Measurements from ENCODE around the gene GOLGA3. TPM values are rescaled to one million over a fixed set of nuclear protein-coding genes. Genes with fewer than 3 reads are reported as not detected.

GOLGA3 gene
- total RNA-seq, 1 donor from 2014 or later = 68.1 TPM

DNA sequence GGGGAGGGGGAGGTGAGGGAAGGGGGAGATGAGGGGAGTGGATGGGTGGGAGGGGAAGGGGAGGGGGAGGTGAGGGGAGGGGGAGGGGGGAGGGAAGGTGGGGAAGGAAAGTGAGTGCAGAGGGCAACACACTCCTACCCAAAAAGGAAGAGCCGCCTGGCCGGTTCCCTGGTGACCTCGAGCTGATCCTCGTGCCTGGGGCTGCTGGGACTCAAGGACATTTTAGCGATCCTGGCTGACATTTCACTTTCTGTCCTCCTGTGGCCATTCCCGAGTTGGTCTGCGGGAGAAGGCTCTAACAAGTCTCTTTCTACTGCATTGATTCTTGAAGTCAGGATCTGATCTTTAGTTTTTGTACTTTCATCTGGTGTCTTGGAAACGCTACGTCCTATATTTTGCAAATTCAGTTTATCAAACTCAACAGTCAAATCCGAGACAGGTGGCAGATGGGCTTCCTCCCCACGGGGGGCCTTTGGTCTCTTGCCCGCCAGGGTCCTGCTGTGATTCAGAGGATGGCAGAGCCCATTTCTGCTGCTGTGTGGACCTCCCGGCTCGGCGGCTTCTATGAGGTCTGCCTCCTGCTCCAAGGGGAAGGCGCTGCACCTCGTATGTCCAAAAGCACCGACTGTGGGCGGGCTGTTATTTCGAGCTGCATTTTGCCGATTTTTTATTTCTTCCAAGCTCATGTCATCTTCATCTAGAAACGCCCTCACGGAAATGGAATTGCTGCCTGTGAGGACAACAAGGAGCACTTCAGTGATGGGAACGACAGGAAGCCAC, 98.9 kb downstream of the GOLGA3 start:
- intact Hi-C loops (cut with micrococcal nuclease) = no loop called here
- no peaks in the 10 kb centered on the region for H3K27me3 Mint-ChIP-seq
- peaks cover 4% of the 10 kb centered on the region for H3K4me1 Mint-ChIP-seq
- H3K9me3 Mint-ChIP-seq = no peaks in the 10 kb centered on the region
- peaks cover 81% of the 10 kb centered on the region for H3K36me3 Mint-ChIP-seq (ENCODE audit: low read depth)
- DNase-seq = no peak
- no peak overlapping the region for H3K4me3 Mint-ChIP-seq
- peak overlapping the region; percentile 45 for H3K27ac Mint-ChIP-seq

DNA sequence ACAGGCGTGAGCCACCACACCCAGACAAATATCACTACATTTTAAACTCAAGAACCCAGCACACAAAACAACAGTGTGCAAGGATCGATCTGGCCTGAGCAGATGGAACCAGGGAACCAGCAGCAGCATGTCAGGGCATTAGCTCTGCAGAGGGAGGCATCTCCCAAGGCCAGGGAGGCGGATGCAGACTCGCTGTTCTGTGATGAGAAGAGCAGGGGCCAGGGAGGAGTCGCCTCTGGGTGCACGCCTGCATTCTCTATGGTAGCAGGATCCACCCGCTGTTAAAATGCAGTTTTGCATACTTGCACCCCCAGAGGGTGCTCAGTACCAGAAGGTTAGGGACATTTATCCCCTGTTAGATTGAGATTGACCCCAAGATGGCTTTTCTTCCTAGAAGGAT, 100.2 kb downstream of the GOLGA3 start:
- no peak for DNase-seq
- Mint-ChIP-seq H3K9me3 (no peaks in the 10 kb centered on the region), H3K4me3 (no peak overlapping the region), H3K27ac (no peak overlapping the region), H3K27me3 (no peaks in the 10 kb centered on the region), H3K36me3 (ENCODE audit: low read depth) (peaks cover 80% of the 10 kb centered on the region), H3K4me1 (peaks cover 7% of the 10 kb centered on the region)
- intact Hi-C loops (cut with micrococcal nuclease) = no loop called here

DNA sequence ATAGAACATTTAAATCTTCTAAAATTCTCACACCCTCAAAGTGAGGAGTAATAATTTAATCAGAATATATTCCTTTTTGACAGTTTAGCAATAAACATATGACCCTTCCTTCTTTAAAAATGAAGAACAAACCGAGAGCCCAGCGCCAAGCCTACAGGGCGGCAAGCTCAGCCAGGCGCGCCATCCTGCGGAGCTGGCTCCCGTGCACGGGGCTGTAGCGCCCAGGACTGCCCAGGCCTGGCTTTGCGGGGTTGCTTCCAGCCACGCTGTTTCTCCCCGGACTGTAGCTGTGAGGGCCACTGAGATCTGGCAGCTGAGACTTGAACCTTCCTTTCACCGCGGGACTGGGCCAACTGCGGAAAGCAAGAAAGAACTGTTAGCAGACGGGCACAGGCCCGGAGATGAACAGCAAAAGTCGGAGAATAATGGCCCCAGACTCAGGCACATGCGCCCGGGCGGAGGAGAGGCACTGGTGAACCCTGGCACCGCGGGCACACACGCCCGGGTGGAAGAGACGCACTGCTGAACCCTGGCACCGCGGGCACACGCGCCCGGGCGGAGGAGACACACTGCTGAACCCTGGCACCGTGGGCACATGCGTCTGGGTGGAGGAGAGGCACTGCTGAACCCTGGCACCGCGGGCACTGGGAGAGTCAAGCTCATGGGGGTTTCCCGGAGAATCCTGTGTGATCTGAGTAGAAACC, 101.4 kb downstream of the GOLGA3 start:
- no peak for DNase-seq
- H3K9me3 Mint-ChIP-seq = no peaks in the 10 kb centered on the region
- peaks cover 7% of the 10 kb centered on the region for H3K4me1 Mint-ChIP-seq
- H3K27ac Mint-ChIP-seq = no peak overlapping the region
- H3K27me3 Mint-ChIP-seq = no peaks in the 10 kb centered on the region
- intact Hi-C loops (cut with micrococcal nuclease) = no loop called here
- H3K4me3 Mint-ChIP-seq = no peak overlapping the region
- H3K36me3 Mint-ChIP-seq (ENCODE audit: low read depth) = peaks cover 76% of the 10 kb centered on the region

DNA sequence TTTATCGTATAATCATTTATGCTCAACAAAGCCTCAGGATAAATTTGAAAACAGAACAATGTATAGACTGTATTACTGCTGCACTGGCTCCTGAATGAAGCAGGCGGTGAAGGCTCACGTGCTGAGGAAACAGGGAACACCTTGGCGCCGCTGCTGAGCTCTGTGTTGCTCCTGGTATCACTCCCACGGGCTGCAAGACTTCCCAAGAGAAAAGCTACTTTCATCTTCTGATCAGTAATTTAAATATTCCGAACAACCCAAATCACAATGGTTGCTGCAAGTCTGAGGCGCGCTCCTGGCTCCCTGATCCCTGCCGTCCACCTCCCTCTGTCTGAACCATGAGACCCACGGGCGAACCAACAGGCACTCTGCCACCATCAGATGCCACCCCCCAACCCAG, 102.3 kb downstream of the GOLGA3 start:
- Mint-ChIP-seq H3K4me3 (no peak overlapping the region), H3K27me3 (no peaks in the 10 kb centered on the region), H3K36me3 (ENCODE audit: low read depth) (peaks cover 73% of the 10 kb centered on the region), H3K4me1 (peaks cover 7% of the 10 kb centered on the region), H3K27ac (no peak overlapping the region), H3K9me3 (no peaks in the 10 kb centered on the region)
- intact Hi-C loops (cut with micrococcal nuclease) = no loop called here
- no peak for DNase-seq

DNA sequence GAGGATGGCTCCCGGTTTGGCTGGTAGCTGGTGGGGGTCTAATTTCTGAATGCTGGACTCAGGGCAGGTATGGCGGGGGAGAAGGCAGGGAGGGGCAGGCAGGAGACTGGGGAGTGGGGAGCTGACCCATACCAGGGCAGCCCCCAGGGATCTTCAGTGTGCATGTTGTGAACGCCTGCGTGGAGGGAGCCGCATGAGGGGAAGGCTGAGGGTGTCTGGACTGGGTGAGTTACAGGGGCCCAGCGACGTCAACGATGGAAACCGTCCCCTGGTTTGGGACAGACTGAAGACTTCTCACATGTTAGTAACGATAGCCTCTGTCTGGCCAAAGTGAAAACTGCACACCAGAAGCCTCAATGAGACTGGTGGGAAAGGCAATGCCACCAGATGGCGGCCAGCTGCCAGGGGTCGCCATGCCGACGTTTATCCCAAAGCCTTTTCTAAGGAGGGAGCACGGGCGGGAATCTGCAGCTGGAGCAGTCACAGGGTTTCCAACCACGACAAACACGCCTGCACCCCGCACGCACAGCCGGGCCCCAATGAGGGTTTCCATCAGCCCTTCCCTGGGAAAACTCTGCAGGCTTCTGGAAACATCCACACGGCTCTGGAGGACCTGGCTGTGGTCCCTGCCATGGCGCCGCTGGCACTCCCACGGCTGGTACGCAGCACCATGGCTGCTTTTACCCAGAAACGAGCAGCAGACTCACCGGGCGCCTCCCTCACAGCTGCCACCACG, 104.0 kb downstream of the GOLGA3 start:
- intact Hi-C loops (cut with micrococcal nuclease) = no loop called here
- H3K4me3 Mint-ChIP-seq = no peak overlapping the region
- peaks cover 72% of the 10 kb centered on the region for H3K36me3 Mint-ChIP-seq (ENCODE audit: low read depth)
- no peaks in the 10 kb centered on the region for H3K9me3 Mint-ChIP-seq
- no peak for DNase-seq
- H3K27ac Mint-ChIP-seq = no peak overlapping the region
- no peaks in the 10 kb centered on the region for H3K27me3 Mint-ChIP-seq
- peaks cover 3% of the 10 kb centered on the region for H3K4me1 Mint-ChIP-seq

DNA sequence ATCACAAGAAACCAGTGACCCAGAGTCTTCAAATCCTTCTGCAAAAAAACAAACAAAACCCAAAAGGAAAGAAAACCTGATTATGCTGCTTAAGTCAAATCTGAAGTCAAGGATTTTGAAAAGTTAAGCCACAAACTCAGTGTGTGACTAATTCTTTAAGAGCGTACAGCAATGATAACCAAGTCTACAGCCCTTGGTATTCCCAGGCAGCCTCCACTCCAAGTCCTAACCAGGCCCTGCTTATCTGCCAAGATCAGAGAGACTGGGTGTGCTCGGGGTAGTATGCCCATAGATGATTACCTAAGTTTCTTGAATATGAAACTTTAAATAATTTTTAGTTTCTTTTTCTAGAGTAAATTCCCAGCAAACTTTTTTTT, 104.9 kb downstream of the GOLGA3 start:
- H3K27me3 Mint-ChIP-seq = no peaks in the 10 kb centered on the region
- no peaks in the 10 kb centered on the region for H3K9me3 Mint-ChIP-seq
- intact Hi-C loops (cut with micrococcal nuclease) = no loop called here
- peaks cover 3% of the 10 kb centered on the region for H3K4me1 Mint-ChIP-seq
- no peak overlapping the region for H3K27ac Mint-ChIP-seq
- no peak for DNase-seq
- H3K36me3 Mint-ChIP-seq (ENCODE audit: low read depth) = peaks cover 75% of the 10 kb centered on the region
- no peak overlapping the region for H3K4me3 Mint-ChIP-seq

DNA sequence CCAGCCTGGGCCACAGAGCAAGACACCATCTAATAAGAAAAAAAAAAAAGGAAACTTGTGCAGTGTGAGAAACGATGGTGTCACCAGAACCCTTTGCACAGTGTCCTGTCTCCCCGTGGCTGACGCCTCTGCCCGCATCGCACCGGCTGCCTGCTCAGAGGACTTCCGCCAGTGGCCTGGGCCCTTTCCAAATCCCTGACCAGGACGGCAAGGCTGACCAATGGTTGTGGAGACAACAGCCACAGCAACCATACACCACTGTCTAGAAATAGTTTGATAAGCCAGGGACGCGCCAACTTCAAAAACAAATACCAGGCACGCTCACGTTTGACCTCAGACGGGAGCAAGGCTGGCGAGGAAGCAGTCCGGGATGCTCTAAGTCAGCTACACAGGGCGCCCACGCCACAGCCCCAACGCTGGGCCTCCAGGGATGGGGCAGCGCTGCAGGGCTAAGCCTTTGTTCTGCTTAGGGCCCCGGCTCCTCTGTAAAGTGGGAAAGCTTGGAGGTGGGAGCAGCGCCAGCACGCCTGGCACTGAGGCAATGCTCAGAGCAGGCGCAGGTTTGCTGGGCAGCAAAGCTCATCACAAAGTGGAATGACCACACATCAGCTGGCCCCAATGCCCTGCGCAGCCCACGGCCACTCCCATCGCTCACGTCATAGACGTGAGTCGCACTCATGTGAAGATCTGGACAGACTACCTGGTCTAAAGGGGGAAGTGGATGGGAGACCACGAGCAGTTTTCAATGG, 105.5 kb downstream of the GOLGA3 start:
- no peak overlapping the region for H3K27ac Mint-ChIP-seq

DNA sequence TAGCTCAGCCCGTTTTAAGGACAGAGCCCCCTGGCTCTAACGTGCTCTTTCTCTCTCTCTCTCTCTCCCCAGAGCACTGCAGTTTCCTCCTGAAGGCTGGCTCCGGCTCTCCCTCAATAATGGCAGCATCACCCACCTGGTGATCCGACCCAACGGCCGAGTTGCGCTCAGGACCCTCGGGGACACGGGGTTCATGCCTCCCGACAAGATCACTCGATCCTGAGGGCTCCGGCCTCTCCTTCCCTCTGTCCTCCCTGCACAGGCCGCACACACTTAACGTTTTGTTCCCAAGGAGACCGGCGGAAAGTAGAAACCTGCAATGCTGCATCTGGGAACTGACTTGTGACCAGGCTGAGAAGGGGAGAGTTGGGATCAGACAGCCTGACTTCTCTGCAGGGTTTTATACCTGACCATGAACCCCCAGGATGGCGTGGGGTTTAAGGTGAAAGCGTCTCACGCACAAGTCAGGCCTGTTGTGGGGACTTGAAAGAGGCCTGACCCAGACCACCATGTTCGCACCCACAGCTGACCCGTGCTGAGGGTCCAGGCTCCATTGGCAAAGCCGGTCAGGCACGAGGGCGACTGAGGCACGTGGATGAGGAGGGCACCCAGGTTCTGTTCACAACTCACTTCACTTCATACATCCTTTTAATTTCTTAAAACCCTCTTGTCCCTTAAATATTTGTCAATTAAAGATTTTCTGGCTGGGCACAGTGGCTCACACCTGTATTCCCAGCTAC, 107.9 kb downstream of the GOLGA3 start:
- Mint-ChIP-seq H3K27me3 (no peaks in the 10 kb centered on the region), H3K9me3 (no peaks in the 10 kb centered on the region), H3K4me3 (no peak overlapping the region), H3K27ac (peak overlapping the region; percentile 48), H3K36me3 (ENCODE audit: low read depth) (peaks cover 67% of the 10 kb centered on the region), H3K4me1 (peaks cover 3% of the 10 kb centered on the region)
- intact Hi-C loops (cut with micrococcal nuclease) = no loop called here
- DNase-seq = no peak

More for the DNA sequence above, 105.5 kb downstream of the GOLGA3 start:
- intact Hi-C loops (cut with micrococcal nuclease) = no loop called here
- no peaks in the 10 kb centered on the region for H3K9me3 Mint-ChIP-seq
- H3K27me3 Mint-ChIP-seq = no peaks in the 10 kb centered on the region
- H3K4me3 Mint-ChIP-seq = no peak overlapping the region
- peaks cover 3% of the 10 kb centered on the region for H3K4me1 Mint-ChIP-seq
- H3K36me3 Mint-ChIP-seq (ENCODE audit: low read depth) = peaks cover 72% of the 10 kb centered on the region
- no peak for DNase-seq

DNA sequence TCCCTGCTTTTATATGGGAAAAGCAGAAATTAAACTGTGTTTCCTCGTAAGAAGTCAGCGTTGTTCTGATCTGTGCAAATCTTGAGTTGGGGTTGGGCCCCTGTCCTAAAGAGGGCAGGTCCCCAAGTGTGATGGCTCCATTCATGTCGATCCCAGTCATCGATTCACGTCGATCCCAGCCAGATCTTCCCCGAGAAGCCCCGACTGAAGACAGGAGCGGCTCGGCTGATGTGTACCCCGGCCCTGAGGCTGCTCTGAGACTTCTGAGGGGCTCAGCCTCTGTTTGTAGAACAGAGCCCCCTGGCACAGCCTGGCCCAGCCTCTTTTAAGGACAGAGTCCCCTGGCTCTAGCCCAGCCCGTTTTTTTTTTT, 108.7 kb downstream of the GOLGA3 start:
- H3K9me3 Mint-ChIP-seq = no peaks in the 10 kb centered on the region
- intact Hi-C loops (cut with micrococcal nuclease) = no loop called here
- no peaks in the 10 kb centered on the region for H3K27me3 Mint-ChIP-seq
- H3K4me3 Mint-ChIP-seq = no peak overlapping the region
- peaks cover 61% of the 10 kb centered on the region for H3K36me3 Mint-ChIP-seq (ENCODE audit: low read depth)
- peaks cover 3% of the 10 kb centered on the region for H3K4me1 Mint-ChIP-seq
- DNase-seq = no peak
- H3K27ac Mint-ChIP-seq = peak overlapping the region; percentile 6

DNA sequence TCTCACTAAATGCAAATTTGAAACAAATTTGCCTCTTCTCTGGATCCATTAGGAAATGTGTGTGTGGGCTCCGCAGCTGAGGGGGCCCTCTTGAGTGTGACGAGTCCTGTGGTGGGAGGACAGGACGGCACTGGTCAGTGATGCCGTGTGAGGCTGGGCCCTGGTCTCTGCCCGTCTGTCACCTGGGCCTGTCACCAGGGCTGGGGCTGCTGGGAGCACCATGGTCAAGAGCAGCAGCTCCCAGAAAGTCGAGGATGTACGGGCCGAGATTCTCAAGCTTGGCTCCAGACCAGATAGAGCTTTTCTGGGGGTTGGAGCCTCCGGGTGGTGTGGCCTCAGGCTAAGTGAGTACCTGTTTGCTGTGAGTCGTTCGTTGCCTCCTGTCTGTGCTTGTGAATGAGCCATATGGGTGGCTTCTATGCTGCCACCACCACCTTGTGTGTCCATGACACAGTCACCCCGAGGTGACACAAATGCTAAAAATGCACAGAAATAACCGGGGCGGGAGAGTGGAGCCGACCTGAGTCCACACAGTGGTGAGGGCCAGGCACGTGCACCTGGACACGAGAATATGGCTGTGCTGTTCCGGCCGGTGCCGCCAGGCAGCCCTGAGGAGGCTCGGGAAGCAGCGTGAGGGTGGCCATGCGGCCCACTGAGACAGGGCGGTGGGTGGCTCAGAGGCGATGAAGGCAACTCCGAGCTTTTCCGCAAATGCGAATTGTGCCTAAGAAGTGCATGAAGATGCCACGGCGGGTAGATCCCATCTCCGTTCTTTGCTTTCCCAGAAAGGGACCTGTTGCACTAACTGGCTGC, 109.3 kb downstream of the GOLGA3 start:
- peak overlapping the region; percentile 43 for H3K27ac Mint-ChIP-seq
- no peak overlapping the region for H3K4me3 Mint-ChIP-seq
- H3K4me1 Mint-ChIP-seq = peaks cover 5% of the 10 kb centered on the region
- H3K9me3 Mint-ChIP-seq = no peaks in the 10 kb centered on the region
- H3K27me3 Mint-ChIP-seq = no peaks in the 10 kb centered on the region
- no peak for DNase-seq
- intact Hi-C loops (cut with micrococcal nuclease) = no loop called here
- H3K36me3 Mint-ChIP-seq (ENCODE audit: low read depth) = peaks cover 62% of the 10 kb centered on the region

Data from activated CD4-positive, alpha-beta T cell treated with anti-CD3 and anti-CD28 coated beads, Interleukin-2, amount 10 ng/mL, durations not matched to agents 24 days and 14 days (primary cell).